Fibroblast of villous mesenchyme (primary cell): ENCODE data around the gene BMP2K. TPM values are rescaled to one million over a fixed set of nuclear protein-coding genes. Genes with fewer than 3 reads are reported as not detected.
A peak's percentile ranks its signal among the peaks of the same experiment; 100 is the strongest.

Source experiments
- DNase-seq: peaks from one replicate; pipeline ENCODE4 v3.0.0-alpha.2; 2010; ENCODE audit warnings: low read depth
- H3K4me3 ChIP-seq: 2 replicates; pipeline ENCODE4 v1.5.1; 2011; ENCODE audit warnings: low read depth, mild to moderate bottlenecking, low read length
- total RNA-seq: library from RNA; depleted of rRNA; stranded (reverse); fragments of >200 nt; gene quantifications from 2 replicates; pipeline ENCODE4 v1.2.3, GENCODE V29; 2012
- TF ChIP-seq, protein P1 (sequence below): IDR thresholded peaks from 2 replicates; pipeline ENCODE4 v1.5.1; 2012; ENCODE audit warnings: low read depth, mild to moderate bottlenecking, low read length; ENCODE audit not compliant: insufficient read depth

Gene BMP2K
- total RNA-seq, 1 donor, result 173 TPM

DNA sequence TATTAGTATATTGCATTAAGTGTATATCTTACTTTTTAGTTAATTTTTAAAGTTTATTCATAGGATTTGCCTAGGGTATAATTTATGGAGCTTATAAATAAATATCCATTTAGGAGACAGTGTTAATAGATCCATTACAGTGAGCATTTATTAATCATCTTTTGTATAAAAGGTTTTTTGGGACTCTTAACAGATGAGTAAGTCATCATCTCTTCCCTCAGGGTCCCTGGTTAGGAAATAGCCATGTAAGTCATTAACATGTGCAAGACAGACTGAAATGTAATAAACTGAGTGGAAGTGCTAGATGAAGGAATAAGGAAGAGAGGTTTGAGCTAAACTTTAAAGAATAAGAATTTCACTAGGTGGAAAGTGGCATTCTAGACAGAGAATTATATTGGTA lies 93.9 kb downstream of the BMP2K start:
- no peak for DNase-seq
- TF ChIP-seq, protein P1, sequence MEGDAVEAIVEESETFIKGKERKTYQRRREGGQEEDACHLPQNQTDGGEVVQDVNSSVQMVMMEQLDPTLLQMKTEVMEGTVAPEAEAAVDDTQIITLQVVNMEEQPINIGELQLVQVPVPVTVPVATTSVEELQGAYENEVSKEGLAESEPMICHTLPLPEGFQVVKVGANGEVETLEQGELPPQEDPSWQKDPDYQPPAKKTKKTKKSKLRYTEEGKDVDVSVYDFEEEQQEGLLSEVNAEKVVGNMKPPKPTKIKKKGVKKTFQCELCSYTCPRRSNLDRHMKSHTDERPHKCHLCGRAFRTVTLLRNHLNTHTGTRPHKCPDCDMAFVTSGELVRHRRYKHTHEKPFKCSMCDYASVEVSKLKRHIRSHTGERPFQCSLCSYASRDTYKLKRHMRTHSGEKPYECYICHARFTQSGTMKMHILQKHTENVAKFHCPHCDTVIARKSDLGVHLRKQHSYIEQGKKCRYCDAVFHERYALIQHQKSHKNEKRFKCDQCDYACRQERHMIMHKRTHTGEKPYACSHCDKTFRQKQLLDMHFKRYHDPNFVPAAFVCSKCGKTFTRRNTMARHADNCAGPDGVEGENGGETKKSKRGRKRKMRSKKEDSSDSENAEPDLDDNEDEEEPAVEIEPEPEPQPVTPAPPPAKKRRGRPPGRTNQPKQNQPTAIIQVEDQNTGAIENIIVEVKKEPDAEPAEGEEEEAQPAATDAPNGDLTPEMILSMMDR, result no peak
- no peak overlapping the region for H3K4me3 ChIP-seq

DNA sequence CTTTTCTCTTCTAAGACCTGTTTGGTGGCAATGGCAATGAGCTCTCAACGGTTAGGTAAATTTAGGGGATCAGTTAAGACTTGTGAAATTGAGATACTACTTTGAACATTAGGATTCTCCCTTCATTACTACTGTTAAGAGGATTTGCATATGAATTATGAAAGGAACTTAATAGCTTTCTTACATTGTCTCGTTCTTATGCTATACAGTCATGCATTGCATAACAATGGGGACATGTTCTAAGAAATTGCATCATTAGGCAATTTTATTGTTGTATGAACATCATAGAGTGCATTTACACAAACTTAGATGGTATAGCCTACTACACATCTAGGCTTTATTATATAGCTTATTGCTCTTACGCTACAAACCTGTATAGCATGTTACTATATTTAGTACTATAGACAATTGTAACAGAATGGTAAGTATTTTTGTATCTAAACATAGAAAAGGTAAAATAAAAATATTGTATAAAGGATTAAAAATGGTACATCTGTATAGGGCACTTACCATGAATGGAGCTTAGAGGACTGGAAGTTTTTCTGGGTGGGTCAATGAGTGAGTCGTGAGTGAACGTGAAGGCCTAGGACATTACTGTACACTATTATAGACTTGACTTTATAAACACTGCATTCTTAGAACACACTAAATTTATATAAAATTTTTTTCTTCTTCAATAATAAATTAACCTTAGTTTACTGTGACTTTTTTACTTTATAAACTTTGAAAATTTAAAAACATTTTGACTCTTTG lies 100.6 kb downstream of the BMP2K start:
- peak; percentile 29 for DNase-seq

DNA sequence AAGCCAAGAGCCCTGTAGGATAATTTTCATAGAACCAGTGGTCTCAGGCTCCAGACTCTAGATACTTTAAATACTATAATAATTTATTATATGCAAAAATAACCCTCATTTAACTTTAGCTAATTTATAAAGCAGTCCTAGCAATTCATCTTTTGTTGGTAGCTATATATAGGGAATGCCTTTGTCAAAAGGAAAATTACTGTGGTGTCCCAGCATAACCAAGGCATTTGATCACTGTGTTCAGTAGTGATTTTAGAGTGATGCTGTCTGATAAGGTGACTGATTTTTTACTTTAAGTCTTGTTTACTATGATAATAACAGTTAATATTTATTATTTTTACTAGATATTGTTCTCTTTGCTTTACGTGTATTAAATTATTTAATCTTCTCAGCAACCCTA lies 101.9 kb downstream of the BMP2K start:
- DNase-seq, result no peak
- H3K4me3 ChIP-seq, result no peak overlapping the region
- TF ChIP-seq, protein P1, result no peak

More for the DNA sequence above, 100.6 kb downstream of the BMP2K start:
- no peak overlapping the region for H3K4me3 ChIP-seq
- TF ChIP-seq, protein P1, result no peak

DNA sequence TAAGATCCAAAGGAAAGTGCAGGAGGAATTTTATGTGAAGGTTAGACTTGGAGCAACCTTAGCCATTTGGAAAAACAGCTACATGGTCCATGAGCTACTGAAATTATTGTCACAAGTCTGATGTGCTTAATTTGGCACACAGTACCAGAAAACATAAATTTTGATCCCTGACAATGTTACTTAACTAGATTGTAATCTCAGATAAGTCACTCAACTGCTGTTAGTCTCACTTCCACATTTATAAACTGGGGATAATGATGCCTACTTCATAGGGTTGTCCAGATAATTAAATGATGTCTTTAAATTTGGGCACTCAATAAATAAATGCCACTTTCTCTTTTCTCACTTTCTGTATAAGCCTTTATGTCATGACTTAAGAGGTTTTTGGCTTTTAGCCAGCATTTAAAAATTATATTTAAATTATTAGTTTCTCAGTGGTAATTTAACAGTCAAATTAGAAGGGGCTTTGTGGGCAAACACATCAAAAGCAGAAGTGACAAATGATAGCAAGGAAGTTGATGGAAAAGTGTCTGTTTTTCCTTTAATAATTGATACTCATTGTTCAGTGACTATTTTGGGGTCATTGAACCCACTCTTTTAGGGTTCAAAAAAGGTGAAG lies 104.8 kb downstream of the BMP2K start:
- no peak overlapping the region for H3K4me3 ChIP-seq
- TF ChIP-seq, protein P1, result no peak
- peak; percentile 5 for DNase-seq

DNA sequence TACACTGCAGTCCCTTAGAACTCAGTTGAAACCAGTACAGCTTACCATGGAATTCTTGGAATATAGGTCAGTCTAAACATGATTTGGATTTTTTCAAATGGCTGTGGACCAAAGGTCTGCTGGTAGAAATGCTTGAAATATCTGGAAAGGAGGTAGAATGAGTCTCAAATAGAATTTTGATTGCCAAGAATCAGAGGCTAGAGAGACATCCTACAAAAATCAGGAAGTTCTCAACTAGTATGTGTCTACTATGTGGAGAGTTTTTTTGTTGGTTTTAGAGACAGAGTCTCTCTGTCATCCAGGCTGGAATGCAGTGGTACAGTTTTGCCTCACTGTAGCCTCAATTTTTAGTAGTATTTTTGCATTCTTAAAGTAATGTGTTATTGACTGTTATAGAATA lies 109.4 kb downstream of the BMP2K start:
- no peak overlapping the region for H3K4me3 ChIP-seq
- TF ChIP-seq, protein P1, result no peak
- DNase-seq, result no peak

DNA sequence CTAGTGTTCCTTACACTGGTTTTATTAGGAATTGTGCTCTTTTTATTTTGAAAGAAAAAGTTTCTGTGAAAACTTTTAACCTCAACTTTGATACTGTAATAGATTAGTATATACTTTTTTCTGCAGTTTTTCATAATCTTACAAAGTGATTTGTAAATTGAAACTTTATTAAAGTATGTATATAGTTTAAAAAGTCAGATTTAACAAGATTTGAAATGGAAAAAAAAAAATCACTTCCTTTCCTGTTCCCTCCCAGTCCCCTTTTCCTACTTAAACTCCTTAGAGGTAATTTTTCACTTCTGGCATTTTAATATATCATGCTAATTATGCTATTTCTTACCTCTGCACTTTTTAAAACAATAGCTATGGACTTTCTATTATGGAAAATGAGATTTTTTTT lies 113.8 kb downstream of the BMP2K start:
- TF ChIP-seq, protein P1, result no peak
- no peak for DNase-seq

DNA sequence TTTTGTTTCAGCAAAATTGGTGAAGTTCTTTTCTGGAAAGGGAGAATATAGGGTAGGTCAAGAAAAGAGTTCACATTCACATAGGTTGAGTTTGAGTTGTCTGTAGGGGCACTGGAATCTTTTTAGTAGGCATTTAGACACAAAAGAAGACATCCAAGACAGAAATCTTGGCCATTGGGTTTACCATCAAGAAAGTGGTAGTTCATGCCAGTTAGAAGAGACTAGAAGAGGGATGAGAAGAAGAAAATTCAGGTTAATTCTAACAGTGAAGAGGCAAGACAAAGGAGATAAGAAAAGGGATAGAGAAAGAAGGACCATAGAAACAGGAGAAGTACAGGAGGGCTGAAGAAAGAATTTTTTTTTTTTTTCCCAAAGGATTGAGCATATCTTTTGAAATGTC lies 123.2 kb downstream of the BMP2K start:
- no peak for DNase-seq
- TF ChIP-seq, protein P1, result no peak
- no peak overlapping the region for H3K4me3 ChIP-seq

More for the DNA sequence above, 113.8 kb downstream of the BMP2K start:
- no peak overlapping the region for H3K4me3 ChIP-seq
